Left lobe of liver (tissue), 2 donors: ENCODE data around the gene LRRC58. TPM values are rescaled to one million over a fixed set of nuclear protein-coding genes. Genes with fewer than 3 reads are reported as not detected.
A peak's percentile ranks its signal among the peaks of the same experiment; 100 is the strongest.
"Not testable (repeated sequence)": the region's sequence is repeated elsewhere in the genome, so short reads cannot be mapped to it uniquely, and the experiment has no call there.

Experiments
- ATAC-seq: fragments of 200-7000 bp; cut with Tn5 transposase; one replicate; pipeline ENCODE4 v1.9.1; 2020; ENCODE audit warnings: mild to moderate bottlenecking, moderate library complexity
- DNase-seq: peaks from one replicate; pipeline ENCODE4 v3.0.0-alpha.2; 2020; ENCODE audit warnings: low spot score
- total RNA-seq: library from RNA; stranded (reverse); gene quantifications from one replicate; pipeline ENCODE4 v1.2.1, GENCODE V29; 2021
- donor health status: DM: no; HTN: no; CAD: no; lungs with moderate emphysema.
- donor health status: DM: no; HTN: yes; CAD: no.

Gene LRRC58
- total RNA-seq: 9.2 TPM

GRCh38 chr3:120348991-120349854 lies at the start of gene LRRC58:
TSS of gene LRRC58 (minus strand) at chr3:120349354. CDS start at chr3:120349243, 111 bp downstream.
- peak; percentile 90 for ATAC-seq

DNA sequence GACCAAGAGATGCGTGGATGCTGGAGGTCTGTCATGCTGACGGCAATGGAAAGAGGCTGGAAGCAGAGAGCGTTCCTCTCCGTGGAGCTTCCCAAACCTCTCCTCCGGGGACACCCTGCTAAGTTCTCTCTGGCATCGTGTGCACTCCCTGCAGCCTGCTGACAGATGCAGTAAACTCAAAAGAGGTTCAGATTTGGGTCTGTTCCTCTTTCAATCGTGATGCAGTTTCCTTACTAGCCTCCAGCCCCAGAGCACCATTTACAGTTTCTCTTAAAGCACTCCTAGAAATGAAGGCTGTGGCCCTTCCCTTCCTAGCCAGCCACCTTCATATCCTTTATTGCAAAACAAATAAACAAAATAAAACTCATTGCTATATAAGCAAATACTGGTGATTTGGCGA lies 47.3 kb upstream of the LRRC58 start:
- ATAC-seq: no peak
- DNase-seq: no peak

More at GRCh38 chr3:120348991-120349854, at the start of gene LRRC58:
- DNase-seq: peak; percentile 93

GRCh38 chr3:120394347-120394746 lies 45.2 kb upstream of the LRRC58 start:
- ATAC-seq (no peak), DNase-seq (no peak)

- ATAC-seq (no peak), DNase-seq (no peak)
Measured at GRCh38 chr3:120393761-120394160, 44.6 kb upstream of the LRRC58 start.

DNA sequence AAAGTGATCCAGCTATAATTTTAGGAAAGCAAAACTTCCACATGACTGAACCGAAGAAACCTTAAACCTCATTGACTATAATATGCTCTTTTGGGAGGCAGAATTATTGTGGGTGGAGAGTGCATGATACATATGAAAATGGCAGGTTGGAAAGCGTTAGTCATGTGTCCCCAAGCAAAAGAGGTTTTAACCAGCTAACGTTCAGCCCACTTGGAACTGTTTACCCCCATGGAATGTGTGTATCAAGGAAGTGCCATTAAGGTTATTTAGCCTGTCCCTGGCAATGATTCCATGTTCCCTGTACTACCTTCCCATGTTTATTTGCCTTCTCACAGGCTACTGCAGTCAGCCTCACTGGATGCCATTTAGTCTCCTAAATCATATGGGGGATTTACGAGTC lies 44.1 kb upstream of the LRRC58 start:
- DNase-seq (no peak), ATAC-seq (no peak)

DNA sequence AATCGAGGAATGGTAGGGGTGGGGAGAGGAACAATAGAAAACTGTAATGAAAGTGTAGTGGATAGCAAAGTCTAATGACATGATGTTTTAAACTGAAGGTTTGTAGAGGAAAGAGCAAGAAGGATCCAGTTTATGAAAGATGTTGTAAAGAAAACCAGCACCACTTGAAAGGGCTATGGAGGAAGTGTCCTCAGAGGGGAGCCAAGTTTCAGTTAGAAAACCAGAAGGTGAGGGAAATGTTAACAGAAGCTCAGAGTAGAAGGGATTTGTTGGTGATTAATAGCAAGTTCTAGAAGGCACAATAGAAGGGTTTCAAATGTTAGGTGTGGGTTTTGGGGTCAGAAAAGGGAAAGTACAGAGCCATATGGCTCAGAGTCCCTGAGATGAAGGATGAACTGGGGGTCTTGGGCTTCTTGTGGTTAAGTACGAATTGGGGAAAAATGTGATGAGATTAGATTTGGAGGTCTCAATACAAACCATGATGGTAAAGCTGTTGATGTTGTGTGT lies 33.8 kb upstream of the LRRC58 start:
- DNase-seq: no peak
- ATAC-seq: no peak

GRCh38 chr3:120381503-120381902 lies 32.3 kb upstream of the LRRC58 start:
- DNase-seq: no peak
- ATAC-seq: no peak

GRCh38 chr3:120377948-120378347 lies 28.8 kb upstream of the LRRC58 start:
- ATAC-seq, DNase-seq: not testable (repeated sequence)

DNA sequence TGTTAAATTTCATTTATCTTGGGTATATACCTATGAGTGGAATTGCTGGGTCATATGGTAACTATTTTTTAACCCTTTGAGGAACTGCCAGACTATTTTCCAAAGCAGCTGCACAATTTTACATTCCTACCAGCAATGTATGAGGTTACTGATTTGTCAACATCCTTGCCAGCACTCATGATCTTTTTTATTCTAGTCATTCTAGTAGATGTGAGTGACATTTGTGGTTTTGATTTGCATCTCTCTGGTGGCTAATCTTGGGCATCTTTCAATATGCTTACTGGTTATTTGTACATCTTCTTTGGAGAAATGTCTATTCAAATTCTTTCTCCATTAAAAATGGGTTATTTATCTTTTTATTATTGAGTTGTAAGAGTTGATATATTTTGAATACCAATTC lies 21.3 kb upstream of the LRRC58 start:
- DNase-seq: no peak
- no peak for ATAC-seq

- no peak for DNase-seq
- no peak for ATAC-seq
Measured at GRCh38 chr3:120369037-120369467, 19.9 kb upstream of the LRRC58 start.

DNA sequence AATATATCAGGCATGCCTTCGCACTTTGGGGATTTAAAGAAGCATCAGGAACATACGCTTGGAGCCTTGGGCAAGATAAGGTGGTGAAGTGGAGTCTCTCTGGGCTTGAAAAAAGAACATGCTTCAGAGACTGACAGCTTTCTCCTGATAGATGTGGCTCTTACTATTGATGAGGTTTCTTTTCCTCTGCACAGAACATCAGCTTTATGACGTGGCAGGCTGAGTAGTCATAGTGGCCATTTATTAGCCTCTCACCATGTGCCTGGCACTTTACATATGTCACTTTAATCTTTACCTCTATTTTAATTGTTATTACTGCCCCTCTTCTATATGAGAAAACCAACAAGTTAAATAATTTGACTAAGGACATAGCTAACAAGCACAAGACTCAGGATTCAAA lies 19.0 kb upstream of the LRRC58 start:
- ATAC-seq (no peak), DNase-seq (no peak)

GRCh38 chr3:120364821-120365220 lies 15.7 kb upstream of the LRRC58 start:
- DNase-seq (no peak), ATAC-seq (no peak)

DNA sequence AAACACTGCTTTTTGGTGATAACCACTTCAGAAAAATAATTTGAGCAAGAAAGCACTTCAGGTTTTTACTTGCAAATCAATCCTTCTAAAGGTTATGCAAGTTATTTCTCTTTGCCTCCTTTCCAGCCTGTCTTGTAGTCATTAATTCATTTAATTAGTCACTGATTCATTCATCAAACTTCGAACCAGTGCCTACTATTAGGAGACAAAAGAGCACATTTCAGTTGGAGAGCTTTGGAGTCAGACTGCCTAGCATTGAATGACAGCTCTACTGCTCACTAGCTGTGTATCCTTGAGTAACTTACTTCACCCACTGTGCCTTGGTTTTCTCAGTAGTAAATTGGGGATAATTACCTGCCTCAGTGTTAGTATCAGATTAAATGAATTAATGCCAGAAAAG lies 14.9 kb upstream of the LRRC58 start:
- no peak for DNase-seq
- no peak for ATAC-seq

GRCh38 chr3:120357807-120358206 lies 8.7 kb upstream of the LRRC58 start:
- ATAC-seq (peak; percentile 53), DNase-seq (no peak)

- DNase-seq (no peak), ATAC-seq (no peak)
Measured at GRCh38 chr3:120355486-120355885, 6.3 kb upstream of the LRRC58 start.

DNA sequence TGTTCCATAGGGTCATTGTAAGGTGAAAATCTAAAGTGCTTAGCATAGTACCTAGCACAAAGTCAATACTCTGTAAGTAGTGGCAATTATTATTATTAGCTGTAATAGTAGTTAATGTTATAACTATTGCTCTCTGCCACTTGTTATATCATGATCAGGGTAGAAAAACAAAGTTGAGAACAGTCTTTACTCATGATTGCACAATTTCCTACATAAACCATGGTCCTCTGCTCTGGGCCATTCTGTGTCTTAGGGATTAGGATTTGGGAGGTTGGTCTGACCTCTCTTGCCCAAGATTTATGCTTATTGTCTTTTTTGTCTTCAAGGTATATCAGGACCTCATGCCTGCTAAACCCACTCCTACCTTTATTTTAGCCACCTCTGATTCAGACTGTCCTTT lies 4.3 kb upstream of the LRRC58 start:
- ATAC-seq: no peak
- no peak for DNase-seq

DNA sequence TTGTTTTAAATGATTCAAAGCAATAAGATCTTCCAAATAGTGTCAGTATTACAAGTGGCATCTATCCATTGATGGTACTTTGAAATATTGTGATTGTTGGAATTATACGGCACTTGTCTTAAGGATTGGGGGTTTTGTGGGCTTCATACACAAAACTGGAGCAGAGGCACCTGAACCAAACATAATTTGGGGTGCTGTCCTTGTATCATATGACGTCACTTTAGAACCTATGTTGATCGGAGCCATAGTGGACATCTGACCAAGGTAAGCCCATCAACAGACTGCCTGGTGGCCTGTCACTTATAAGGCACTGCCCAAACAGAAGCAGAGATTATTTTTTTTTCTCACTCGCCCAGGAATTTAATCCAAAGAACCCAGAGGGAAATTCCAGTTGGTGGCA lies 2.9 kb upstream of the LRRC58 start:
- DNase-seq (no peak), ATAC-seq (no peak)

- DNase-seq (peak; percentile 83), ATAC-seq (peak; percentile 48)
Measured at GRCh38 chr3:120350401-120350941, 1.3 kb upstream of the LRRC58 start.

DNA sequence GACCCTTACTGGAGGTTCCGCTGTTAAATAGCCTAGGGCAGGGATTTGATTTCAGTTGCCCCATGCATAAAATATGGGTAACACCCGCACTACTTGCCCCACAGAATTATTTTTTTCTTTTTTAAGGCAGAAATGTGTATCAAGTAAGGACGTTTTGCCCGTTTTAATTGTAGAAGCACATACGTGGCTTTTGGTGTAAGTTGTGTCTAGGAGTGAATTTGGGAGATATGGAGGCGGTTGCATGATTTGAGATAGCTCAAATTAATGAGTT lies 636 bp upstream of the LRRC58 start:
- ATAC-seq (no peak), DNase-seq (no peak)

DNA sequence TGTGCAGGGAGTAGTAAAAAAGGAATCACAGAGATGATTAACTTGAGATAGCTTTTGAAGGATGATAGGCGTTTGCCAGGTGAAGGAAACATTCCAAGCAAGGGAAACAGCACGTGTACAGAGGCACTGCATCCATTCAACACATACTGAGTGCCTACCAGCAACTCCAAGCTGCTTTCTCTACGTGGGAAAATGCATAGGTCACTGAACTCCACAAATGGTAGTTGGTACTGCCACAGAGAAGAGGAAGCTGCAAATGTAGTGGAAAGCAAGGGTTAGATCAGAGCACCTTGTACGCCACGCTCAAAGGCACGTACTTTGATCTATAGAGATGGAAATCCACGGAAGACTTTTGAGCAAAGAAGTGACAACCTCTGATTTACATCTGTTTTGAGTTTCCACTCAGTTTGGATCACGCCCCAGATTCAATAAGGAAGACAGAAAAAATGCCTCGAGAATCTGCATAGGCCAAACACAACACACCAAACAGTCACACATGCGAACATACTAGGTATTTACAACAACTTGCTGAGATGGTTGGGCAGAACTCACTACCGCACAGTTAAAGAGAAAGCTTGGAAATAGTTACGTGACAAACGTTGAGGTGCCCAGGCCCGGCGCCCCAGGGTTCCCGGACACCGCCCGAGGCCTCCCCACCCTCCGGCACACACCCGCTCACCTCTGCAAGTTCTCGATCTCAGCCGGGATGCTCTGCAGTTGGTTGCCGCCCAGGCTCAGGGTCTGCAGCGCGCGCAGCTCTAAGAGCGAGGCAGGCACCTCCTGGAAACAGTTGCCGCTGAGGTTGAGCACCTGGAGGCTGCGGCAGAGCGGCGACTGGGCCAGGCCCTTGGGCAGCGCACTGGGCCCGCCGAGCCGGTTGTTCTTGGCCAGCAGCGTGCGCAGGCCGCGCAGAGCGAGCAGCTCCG lies 826 bp downstream of the LRRC58 start:
- DNase-seq (no peak), ATAC-seq (no peak)

GRCh38 chr3:120344349-120344748 lies 4.8 kb downstream of the LRRC58 start:
- DNase-seq (no peak), ATAC-seq (no peak)
